GM21576 (cell line): Measurements from ENCODE around the gene PROSER3.

Experiments
- ATAC-seq: cut with Tn5 transposase; IDR thresholded peaks from one replicate; pipeline ENCODE4 v1.9.1; 2021; ENCODE audit warnings: mild to moderate bottlenecking, moderate library complexity; ENCODE audit not compliant: unreplicated experiment

PROSER3 gene

DNA sequence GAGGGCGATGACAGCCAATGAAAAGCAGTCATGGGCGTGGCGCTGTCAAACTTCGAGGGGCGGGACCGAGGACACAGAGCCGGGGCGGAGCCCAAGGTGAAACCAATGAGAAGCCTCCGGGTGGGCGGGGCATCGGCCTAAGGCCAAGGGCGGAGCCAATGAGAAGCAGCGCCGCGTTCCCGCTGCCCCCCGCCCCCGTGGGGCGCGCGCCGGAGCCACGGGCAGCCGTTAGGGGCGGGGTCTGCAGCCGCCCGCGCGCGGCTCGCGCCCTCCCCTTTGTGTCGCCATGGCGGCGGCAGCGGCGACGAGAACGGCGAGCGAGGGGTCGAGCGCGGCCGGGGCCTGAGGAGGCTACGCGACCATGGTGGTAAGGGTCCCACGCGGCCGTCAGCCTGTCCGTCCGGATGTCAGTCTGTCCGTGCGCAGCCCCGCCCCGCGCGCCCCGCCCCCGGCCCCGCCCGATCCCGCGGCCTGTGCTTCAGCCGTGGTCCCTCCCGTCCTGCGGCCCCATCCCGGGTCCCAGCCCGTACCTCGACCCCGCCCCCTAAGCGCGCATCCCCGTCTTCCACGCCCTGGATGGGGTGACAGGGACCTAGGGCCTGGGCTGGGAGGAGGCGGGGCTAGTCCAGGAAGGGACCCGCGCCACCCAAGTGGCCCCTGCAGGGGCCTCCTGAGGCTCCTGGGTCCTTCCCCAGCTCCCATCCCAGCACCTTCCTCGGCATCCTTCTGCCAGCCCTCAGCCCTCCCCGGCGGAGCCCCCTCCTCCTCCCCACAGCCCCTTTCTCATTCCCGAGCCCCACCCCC lies 17.5 kb downstream of the PROSER3 start, which contains the start of gene ARHGAP33:
TSS of gene ARHGAP33 (plus strand) at position 267 of the 804 bp plus-strand sequence. CDS start at position 362, 95 bp downstream.
- peak; percentile 89 for ATAC-seq

DNA sequence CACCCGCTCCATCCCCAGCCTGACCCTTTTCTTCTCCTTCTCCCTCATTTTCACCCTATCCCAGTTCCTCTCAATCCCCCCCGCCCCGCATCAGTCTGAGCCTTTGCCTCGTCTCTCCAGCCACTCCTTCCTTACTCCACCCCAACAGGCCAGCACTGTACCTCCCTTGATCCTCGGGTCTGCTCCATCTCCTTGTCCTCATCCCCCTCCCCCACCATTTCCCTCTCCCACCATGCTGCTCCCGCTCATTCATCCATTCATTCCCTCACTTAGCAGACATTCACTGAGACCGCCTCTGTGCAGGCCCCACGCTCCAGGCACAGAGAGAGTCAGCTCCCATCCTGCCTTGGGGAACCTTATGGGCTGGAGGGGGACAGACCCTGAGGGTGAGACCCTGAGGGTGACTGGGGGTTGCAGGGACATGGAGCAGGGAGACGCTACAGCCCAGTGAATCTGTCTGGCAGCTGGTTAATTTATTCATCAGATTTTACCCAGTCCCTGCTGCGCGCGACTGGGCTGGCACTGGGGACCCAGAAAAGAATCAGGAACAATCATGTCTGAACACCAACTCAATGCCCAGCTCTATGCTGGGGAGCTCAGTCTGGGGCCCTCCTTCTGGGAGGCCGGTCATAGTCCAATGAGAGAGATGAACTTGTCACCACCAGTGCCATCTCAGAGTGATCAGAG lies 18.3 kb downstream of the PROSER3 start:
- no peak for ATAC-seq

DNA sequence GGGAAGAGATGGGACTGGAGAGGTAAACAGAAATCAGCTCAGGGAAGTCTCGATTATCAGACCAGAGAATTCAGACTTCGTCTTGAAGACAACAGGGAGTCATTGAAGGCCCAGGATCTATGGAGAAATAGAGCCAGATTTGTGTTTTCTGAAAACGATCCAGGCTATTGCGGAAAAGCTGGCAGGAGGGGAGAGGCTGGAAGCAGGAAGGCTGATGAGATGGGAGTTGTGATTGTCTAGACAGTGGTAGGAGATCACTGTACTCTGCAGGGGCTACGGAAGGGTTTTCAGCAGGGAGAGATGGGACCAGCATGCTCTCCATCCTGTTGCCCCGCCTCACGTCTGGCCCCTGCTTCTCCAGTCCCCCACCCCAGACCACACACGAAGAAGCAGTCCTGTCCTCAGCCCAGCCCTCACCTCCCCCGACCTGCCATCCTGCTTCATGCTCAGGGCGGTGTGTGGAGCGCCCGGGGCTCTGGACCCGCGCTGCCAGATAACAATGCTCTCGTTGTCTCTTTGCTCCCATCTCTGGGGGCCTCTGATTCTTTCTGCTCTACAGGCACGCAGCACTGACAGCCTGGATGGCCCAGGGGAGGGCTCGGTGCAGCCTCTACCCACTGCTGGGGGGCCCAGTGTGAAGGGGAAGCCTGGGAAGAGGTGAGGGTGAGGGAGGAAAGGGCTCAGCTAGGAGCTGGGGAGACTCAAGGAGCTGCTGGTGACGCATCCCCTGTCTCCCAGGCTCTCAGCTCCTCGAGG lies 19.3 kb downstream of the PROSER3 start:
- no peak for ATAC-seq

DNA sequence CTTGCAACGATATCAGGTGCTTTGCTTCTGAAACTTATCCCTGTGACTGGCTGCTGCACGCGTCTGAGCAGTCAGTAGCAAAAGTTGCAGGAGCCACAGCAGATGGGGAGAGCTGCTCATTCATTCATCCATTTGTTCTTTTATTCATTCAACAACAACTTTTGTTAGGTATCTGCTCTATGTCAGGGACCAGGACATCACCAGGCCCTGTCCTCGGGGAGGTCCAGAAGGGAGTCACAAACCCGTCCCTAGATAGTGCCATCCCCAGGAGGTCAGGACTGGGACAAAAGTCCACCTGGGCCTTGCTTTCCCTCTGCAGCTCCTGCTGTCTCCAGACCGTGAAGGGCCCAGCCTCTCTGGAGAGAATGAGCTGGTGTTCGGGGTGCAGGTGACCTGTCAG lies 20.0 kb downstream of the PROSER3 start:
- no peak for ATAC-seq

DNA sequence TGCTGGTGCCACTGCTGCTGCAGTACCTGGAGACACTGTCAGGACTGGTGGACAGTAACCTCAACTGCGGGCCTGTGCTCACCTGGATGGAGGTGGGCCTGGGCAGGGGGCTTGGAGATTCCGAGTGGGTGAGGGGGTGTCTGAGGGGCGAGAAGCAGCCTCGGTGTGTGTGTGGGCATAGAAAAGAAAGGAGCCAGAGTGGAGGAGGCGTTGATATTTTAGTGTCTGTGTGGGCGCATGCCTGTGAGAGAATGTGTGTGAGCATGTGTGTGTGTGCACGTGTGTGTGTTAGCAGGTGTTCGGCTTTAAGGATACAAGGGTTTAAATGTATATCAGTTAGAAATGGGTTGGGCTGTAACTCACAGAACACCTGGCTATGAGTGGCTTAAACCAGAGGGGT lies 21.1 kb downstream of the PROSER3 start:
- ATAC-seq, result no peak

DNA sequence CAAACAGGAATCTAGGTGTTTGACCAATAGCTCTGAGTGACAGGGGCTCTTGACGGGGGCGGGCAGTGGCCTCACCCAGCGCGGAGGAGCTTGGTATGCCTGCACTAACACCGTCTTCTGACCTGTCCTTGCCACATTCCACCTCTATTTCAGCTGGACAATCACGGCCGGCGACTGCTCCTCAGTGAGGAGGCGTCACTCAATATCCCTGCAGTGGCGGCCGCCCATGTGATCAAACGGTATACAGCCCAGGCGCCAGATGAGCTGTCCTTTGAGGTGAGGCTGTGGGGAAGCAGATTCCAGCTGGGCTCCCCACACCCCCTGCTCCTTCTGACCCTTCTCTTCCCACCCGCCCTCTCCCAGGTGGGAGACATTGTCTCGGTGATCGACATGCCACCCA lies 22.1 kb downstream of the PROSER3 start:
- ATAC-seq, result no peak

DNA sequence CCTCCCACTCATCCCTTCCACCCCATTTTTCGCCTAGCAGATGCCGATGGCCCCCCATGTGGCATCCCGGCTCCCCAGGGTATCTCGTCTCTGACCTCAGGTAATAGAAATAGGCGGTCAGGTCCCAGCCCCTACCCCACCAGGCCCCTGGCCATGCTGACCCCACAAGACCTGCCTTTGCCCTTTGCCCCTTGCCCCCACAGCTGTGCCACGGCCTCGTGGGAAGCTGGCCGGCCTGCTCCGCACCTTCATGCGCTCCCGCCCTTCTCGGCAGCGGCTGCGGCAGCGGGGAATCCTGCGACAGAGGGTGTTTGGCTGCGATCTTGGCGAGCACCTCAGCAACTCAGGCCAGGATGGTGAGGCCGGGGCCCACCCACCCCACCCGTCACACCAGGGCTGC lies 22.7 kb downstream of the PROSER3 start:
- no peak for ATAC-seq

DNA sequence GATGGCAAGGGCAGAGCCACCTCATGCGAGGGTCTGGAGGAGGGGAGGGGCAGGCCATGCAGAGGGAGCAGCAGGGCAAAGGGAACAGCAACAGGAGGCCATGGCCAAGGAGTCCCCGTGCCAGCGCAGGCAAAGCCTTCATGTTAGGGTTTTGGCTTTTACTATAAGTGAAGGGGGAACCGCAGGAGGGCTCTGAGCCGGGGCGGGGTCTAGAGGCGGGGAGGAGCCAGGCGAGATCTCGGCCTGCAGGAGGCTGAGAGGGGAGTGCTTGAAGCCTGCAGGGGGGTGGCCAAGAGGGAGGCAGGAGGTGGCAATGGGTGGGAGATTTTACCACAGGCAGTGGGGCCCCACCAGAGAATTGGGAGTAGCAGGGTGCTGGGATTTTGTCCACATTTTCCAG lies 23.7 kb downstream of the PROSER3 start:
- ATAC-seq, result no peak

DNA sequence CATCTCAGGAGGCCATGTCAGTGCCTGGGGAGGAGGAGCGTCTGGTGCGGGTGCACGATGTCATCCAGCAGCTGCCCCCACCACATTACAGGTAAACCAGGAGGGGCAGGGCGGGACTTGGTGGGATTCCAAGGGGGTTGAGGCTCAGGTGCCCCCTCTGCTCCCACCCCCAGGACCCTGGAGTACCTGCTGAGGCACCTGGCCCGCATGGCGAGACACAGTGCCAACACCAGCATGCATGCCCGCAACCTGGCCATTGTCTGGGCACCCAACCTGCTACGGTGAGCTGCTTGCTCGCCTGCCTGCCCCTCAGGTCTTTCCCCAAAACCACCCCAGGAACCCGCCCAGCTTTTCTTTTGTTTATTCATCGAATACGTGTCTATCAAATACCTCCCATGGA lies 24.6 kb downstream of the PROSER3 start:
- no peak for ATAC-seq

DNA sequence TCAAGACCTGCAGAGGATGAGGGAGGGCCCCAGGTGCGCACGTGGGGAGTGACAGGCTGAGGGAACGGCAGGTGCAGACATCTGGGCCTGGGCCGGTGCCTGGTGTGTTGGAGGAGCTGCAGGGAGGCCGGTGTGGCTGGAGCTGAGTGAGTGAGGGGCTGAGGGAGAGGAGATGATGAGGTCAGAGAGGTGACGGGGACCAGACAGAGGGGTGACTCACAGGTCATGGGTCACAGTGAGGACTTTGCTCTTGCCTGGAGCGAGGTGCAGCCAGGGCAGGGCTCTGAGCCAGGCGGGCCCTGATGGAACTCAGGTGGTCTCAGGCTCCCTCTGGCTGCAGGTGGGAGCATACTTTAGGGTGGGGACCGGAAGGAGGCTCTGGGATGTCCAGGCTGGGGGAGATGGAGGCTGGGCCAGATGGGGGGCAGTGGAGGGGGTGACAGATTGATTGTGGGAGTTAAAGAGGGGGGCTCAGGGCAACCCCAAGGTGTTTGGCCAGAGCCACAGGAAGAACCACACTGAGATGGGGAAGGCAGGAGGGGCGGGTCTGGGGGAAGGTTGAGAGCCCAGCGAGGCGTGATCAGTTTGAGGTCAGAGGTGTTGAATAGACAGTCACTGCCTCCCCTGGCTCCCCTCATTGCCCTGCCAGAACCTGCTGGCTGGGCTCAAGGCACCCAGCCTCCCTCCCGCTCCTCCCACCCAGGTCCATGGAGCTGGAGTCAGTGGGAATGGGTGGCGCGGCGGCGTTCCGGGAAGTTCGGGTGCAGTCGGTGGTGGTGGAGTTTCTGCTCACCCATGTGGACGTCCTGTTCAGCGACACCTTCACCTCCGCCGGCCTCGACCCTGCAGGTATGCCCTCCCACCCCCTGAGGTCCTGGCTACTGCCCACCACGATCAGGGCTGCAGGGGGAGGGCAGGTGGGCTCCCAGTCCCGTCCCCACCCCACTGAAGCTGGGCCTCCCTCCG lies 25.8 kb downstream of the PROSER3 start:
- no peak for ATAC-seq

DNA sequence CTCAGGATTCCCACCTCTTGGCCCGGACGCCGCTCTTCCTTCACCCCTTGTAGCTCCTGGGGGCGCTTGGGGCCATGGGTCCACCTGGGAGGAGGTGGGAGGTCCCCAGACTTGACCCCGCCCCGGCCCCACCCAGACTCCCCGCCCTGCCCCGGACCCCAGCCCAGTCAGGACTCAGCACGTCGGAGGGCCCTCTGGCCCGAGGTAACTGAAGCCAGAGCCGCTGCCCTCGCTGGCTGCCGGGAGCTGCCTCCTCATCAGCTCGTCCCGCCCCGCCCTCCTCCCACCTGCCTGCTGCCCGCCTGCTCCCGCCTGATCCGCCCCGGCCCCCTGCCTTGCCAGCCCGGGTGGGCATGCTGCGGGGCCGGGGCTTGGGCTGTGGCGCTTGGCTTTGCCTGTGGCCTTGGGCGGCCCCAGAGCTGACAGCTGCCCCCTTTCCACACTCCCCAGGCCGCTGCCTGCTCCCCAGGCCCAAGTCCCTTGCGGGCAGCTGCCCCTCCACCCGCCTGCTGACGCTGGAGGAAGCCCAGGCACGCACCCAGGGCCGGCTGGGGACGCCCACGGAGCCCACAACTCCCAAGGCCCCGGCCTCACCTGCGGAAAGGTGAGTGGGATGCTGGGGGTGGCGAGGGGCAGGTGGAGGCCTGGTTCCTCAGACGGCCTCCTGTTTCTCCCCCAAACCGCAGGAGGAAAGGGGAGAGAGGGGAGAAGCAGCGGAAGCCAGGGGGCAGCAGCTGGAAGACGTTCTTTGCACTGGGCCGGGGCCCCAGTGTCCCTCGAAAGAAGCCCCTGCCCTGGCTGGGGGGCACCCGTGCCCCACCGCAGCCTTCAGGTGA lies 26.7 kb downstream of the PROSER3 start:
- ATAC-seq, result no peak

DNA sequence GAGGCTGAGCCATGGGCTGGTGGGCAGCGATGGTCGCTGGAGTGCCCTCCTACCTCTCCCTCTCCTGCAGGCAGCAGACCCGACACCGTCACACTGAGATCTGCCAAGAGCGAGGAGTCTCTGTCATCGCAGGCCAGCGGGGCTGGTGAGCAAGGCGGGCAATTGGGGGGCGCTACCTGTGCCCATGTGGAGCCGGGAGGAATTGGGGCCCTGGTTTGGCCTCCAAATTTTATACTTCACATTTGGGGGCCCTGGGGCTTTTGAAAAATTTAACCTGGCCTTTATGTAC lies 27.3 kb downstream of the PROSER3 start:
- no peak for ATAC-seq

DNA sequence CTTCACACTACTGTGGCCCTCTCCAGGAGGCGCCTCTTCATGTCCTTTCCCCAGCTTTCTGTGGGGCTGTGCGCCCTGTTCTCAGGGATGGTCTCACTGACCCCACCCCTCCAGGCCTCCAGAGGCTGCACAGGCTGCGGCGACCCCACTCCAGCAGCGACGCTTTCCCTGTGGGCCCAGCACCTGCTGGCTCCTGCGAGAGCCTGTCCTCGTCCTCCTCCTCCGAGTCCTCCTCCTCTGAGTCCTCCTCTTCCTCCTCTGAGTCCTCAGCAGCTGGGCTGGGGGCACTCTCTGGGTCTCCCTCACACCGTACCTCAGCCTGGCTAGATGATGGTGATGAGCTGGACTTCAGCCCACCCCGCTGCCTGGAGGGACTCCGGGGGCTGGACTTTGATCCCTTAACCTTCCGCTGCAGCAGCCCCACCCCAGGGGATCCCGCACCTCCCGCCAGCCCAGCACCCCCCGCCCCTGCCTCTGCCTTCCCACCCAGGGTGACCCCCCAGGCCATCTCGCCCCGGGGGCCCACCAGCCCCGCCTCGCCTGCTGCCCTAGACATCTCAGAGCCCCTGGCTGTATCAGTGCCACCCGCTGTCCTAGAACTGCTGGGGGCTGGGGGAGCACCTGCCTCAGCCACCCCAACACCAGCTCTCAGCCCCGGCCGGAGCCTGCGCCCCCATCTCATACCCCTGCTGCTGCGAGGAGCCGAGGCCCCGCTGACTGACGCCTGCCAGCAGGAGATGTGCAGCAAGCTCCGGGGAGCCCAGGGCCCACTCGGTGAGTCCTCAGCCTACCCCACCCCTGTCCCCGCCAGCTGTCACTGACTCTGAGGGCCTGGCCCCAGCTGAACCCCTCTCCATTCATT lies 28.6 kb downstream of the PROSER3 start:
- no peak for ATAC-seq

DNA sequence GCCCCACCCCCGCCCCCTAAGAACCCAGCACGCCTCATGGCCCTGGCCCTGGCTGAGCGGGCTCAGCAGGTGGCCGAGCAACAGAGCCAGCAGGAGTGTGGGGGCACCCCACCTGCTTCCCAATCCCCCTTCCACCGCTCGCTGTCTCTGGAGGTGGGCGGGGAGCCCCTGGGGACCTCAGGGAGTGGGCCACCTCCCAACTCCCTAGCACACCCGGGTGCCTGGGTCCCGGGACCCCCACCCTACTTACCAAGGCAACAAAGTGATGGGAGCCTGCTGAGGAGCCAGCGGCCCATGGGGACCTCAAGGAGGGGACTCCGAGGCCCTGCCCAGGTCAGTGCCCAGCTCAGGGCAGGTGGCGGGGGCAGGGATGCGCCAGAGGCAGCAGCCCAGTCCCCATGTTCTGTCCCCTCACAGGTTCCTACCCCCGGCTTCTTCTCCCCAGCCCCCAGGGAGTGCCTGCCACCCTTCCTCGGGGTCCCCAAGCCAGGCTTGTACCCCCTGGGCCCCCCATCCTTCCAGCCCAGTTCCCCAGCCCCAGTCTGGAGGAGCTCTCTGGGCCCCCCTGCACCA lies 29.3 kb downstream of the PROSER3 start:
- no peak for ATAC-seq

DNA sequence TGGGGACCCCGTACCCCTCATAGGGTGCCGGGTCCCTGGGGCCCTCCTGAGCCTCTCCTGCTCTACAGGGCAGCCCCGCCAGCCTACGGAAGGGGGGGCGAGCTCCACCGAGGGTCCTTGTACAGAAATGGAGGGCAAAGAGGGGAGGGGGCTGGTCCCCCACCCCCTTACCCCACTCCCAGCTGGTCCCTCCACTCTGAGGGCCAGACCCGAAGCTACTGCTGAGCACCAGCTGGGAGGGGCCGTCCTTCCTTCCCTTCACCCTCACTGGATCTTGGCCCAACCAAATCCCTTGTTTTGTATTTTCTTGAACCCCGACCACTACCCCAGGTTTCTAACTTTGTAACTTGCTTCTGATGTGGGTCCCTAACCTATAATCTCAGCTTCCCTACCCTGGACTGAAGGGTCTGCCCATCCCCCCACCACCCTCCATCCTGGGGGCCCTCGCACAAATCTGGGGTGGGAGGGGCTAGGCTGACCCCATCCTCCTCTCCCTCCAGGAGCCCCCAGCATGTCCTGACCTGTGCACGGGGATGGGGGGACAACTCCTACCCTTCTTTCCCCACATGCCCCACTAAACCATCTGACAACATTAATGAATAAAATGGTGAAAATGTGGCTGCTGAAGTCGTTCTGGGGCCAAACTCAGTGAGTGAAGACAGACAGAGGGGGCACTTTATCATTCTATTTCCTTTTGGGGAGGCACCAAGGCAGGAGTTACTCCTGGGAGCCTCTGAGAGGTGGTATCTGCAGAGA lies 30.4 kb downstream of the PROSER3 start:
- no peak for ATAC-seq

DNA sequence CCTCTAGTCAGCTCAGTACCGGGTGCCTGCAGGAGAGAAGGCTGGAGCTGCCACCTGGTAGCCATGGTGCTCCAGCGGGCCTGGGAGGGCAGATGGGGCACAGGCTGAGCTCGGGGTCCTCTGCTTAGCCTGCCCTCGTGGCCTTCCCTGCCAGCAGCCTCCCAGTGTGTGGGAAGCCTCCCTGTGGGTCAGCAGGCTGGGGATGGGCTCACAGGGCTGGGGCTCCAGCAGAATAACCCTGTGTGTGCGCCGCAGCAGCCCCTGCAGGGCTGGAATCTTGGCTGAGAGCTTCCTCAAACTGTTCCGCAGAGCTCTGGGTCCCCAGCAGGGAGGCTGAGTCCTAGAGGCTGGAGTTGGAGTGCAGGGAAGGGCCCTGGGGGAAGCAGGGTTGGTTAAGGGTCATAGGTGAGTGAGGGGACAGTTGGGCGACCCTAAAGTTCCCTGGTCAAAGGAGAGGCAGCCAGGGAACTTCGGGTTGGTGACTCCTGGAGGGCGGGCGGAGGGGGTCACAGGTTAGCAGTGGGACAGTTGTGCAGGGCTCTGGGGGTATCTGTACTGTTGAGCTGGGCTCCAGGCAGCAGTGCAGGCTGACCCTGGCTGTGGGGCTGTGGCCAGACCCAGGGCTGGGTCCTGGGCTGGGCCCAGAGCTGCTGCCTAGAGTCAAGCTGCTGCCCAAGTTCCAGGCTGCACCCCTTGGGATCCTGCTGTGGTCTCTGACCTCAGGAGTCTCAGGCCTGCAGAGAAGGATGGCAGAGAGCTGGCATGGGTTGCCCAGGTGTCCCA lies 31.4 kb downstream of the PROSER3 start:
- no peak for ATAC-seq
